GM21576 (cell line): ENCODE results near the gene LRRTM3.

Source experiments
- ATAC-seq: cut with Tn5 transposase; IDR thresholded peaks from one replicate; pipeline ENCODE4 v1.9.1; 2021; ENCODE audit warnings: mild to moderate bottlenecking, moderate library complexity; ENCODE audit not compliant: unreplicated experiment

The LRRTM3 gene

GRCh38 chr10:66931949-66932343 is 6.1 kb downstream of the LRRTM3 start:
- no peak for ATAC-seq

GRCh38 chr10:66934711-66935110 is 8.9 kb downstream of the LRRTM3 start:
- no peak for ATAC-seq

DNA sequence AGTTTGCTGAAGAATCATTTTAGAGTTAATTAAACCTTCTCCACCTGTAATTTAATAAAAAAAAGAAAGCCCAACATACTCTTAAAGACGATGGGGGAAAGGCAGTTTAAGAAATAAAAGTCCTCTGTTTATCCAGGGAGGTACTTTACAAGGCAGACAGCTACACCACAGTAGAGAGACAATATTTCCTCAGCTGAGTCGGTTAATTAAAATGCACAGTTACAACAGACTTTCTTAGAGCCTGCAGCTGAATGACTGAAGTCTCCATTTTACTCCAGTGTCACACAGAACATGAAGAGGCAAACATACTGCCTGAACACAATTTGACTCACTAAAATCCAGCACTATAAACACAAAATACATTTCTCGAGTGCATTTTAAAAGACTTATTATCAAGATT is 15.1 kb downstream of the LRRTM3 start:
- ATAC-seq: no peak

- no peak for ATAC-seq
Observed at GRCh38 chr10:66941491-66941890, 15.7 kb downstream of the LRRTM3 start.

DNA sequence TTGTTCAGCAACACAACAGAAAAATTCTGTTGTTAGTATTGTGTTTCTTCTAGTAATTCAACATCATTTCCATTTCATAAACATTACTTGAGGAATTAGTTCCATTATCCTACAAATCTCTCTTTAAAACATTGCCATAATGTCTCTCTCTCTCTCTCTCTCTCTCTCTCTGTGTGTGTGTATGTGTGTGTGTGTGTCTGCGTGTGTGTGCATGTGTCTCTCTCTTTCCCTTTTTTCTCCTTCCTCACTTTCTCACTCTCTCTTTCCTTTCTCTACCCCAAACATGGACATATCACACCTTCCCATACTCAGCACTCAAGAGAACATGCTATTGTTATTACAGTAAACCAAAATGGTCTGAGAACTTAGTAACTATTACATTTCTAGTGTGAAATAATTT is 16.6 kb downstream of the LRRTM3 start:
- no peak for ATAC-seq

DNA sequence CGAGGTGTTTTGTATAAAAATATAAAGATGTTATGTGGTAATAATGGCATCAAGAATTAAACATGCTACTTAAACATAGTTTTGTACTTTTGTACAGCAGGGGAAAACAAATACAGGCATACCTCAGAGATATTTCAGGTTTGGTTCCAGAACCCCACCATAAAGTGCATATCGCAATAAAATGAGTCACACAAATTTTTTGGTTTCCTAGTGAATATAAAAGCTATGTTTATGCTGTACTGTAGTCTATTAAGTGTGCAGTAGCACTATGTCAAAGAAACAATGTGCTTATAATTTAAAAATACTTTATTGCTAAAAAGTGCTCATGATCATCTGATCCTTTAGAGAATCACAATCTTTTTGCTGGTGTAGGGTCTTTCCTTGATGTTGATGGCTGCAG is 17.8 kb downstream of the LRRTM3 start:
- no peak for ATAC-seq

GRCh38 chr10:66951896-66952295 is 26.1 kb downstream of the LRRTM3 start:
- ATAC-seq: no peak

DNA sequence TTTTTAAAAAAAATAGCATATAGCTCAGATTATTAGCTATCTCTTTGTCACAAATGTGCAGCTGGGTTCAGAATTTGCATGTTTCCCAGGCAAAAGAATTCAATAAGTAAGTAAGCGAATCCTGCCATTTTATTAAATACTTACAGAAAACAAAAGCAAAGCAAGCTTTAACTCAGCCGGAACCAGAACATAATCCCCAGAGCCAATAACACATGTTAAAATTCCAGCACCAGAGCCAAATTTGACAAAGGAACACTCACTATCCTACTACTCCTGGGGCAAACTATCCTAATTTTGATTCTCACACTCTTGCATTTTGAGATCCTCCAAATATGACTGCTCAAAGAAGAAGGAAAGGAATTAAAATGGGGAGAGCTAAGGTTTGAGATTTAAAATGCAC is 32.6 kb downstream of the LRRTM3 start:
- no peak for ATAC-seq

DNA sequence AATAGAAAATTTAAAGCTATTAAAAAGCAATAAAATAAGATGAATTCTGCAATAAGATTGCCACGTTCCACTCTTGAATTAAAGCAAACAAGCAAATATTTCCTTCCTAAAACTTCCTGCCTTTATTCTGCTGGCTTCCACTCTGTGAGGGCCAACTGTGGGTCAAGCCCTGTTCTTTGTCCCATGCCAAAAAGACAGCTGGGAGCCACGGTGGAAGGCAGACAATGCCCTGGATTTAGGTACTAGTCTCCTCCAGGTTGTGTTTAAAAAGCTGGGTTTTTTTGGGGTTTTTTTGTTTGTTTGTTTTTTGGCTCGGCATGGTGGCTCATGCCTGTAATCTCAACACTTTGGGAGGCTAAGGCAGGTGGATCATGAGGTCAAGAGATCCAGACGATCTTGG is 39.1 kb downstream of the LRRTM3 start:
- no peak for ATAC-seq

DNA sequence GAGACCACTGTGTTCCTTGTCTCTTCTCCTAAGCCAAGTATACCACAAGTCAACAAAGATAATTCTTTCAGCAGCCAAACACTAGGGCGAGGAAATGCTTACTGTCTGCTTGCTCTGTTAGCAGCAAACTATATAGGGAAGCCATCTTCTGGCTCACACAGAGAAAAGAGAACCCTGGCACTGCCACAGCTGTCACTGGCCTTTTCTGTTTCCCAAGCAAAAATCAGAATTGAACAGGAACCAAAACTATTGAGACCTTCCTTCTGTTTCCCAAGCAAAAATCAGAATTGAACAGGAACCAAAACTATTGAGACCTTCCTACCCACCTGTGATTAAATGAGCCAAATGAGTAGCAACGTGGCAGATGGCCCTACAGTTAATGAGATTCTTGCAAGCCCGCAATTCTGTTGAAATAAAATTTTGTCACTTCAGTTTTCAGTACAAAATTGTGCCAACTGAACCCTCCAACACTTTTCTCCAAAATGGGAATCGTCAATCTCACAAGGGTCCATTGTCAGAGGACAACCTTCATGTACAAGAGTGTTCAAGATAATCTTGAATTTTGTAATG is 54.5 kb downstream of the LRRTM3 start:
- ATAC-seq: no peak

DNA sequence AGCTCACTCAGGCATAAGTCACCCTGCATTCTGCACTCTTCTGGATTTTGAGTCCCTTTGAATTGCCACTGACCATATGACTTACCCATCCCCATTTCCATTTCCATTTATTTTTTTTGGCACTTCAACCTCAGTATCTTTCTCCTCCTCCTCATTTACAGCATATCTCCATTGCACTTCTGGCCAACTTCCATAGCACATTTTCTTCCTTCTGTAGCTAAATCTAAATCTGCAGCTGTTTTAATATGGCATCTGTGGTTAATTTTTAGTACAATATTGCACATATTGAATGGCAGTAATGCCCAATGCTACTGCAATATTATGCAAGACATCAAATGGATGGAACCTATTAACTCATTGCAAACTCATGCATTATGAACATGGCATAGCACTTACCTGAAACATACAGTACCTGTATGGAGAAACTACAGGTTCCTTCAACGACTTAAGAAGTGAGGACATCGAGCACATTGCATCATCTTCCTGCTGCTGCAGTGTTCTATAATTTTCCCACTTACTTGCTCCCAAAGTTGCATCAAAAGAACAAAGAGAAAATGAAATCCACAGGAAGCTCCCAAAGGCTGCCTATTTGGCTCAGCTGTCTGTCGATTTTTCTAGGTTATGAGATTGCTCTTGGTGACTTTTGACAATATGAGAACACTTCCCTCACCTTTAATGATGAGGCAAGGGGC is 55.7 kb downstream of the LRRTM3 start:
- ATAC-seq: no peak

DNA sequence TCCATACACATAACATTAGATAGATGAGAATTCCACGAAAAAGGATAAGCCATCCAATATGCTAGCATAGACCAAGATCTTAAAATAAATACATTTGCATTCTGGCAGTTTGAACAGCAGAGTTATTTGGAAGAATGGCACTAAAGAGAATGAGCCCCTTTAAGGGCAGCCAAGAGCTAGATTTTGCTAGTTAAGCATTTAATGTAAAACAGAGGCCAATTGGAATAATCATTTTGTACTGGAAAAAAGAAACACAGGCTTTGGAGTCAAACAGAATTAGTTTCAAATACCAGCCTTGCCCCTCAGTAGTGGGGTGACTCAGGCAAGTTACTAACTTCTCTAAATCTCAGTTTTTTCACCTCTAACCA is 56.2 kb downstream of the LRRTM3 start:
- ATAC-seq: no peak

DNA sequence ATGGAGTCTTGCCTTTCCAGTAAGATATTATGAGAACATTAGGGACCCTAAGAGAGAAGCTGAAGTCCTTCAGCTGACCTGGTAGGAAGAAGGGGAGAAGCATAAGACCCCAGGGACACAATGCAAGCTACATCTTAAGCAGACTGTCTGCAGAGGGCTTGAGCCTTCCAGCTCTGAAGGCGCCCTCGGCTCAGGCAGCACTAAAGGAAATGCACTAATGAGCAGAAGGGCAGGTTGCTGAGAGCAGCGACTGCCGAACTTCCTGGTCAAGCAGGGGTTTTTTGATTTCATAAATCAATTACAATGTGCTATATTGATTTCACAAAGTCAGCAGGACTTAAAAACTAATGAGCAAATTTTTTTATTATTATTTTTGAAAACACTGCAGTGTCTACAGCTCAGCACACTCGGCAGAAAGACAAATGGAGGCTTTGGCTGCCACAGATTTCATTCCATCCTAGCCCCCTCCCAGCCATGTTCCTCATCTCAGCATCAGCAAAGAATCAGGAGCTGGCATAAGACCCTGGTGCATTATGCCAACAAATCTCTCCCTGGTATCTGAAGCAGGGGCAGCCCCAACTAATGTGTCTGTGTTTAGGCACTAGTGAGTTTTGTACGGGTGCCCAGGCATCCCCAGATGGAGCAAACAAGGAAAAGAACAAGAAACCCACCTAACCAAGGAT is 57.1 kb downstream of the LRRTM3 start:
- ATAC-seq: no peak

DNA sequence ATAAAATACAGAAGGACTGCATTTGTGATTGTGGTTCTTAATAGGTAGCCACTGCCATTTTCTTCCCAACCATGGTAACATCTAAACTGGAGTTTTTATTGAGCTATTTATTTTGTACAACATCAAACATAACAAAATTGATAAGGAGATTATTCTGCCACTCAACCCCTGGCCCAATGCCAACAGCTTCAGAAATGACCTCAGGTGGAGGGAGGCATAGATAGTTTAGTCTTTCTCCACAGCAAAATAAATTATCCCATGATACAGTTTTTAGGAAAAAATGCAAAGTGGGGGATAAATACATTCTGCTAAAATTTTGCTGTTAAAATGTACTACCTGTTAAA is 57.6 kb downstream of the LRRTM3 start:
- ATAC-seq: no peak

DNA sequence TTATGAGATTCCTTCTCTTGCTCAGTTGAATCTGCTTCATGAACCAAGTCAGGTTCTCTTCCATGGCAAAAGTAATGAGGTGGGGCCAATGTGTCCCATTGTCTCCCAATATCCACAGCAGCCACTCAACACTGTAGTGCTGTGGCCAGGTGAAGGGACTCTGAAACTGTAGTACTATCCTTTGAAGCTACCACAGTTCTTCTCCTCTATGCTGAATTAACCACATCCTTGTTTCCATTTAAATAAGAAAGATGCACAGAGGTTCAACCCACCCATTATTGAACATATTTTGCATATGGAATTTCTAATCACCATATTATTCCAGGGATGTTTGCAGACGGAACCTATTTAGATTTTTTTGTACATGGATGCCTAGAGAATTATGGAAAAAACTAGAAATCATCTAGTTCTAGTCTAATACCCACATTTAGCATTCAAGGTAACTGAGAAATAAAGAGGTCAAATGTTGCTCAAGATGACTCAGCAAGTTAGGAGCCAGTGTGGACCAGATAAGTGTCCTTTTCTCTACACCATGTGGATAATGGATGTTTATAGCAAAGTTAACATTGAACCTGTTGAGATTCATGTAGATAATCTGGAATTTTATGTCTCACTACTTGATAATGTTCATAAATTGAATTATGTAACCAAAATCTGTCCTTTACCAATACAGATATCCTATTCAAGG is 64.5 kb downstream of the LRRTM3 start:
- ATAC-seq: no peak

GRCh38 chr10:66996996-66997395 is 71.2 kb downstream of the LRRTM3 start:
- ATAC-seq: no peak

GRCh38 chr10:66999762-67000545 is 74.1 kb downstream of the LRRTM3 start:
- ATAC-seq: no peak

DNA sequence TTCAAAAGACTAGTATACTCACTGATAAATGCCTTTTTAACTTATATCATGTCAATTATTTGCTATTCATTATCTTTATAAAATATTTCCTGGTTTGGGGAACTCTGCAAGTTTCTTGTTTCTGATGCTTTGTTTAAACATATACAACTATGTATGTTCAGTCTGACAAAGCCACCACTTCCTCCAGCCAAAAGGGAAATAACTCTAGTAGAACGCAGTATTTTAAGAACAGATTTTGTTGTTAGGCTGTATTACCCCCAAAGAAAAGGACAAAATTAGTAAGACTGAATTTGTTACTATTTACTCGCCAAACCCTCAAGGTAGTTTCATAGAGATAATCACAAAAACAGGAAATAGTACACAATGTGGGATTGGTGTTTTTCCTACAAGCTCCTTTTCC is 78.9 kb downstream of the LRRTM3 start:
- no peak for ATAC-seq

DNA sequence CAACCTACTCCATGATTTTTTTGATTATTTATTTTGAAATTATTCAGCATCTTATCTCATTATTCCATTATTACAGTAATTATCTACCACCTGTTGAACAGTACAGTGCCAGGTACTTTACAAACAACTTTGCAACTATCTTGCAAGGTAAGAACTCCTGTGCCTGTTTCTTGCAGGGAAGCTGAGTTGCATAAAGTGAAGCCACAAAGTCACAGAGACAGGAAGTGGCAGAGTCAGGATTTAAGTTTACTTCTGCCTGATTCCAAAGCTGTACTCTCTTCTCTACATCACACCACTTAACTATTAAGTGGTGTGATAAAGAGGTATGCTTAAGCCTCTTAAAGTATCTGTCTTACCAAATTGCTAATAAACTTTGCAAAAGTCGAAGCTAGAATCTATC is 80.1 kb downstream of the LRRTM3 start:
- no peak for ATAC-seq

DNA sequence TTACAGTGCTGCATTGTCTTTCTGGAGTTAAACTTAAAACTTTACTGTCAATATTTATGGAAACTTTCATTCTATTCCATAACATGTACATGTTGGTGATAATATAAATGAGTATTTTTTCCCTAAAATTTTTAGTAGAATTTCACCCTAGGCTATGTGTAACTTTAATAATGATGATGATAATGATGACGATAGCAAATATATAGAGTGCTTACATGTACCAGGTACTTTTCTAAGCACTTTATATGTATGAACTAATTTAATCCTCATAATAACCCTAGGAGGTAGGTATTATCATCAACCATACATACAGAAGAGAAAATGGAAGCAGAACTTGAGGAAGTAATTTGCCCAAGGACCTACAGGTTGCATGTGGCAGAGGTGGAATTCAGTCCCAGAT is 85.6 kb downstream of the LRRTM3 start:
- no peak for ATAC-seq

DNA sequence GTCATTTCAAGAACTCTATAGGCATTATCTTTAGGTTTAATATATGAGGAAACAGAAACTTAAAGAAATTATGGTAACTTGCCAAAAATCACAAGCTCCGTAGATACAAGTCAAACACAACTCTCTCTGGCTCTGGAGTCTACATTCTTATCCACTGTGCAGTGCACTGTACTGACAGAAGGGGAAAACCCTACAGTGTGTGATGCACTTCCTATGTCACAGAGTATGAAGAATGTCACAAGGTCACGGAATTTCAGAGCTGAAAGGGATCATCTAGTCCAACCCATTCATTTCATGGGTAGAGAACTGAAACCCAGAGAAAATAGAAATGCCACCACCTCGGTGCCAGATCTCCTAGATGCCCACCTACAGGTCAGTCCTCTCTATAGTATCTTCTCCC is 86.1 kb downstream of the LRRTM3 start:
- no peak for ATAC-seq
